Kidney epithelial cell (primary cell): ENCODE data around the gene ARHGAP20. TPM values are rescaled to one million over a fixed set of nuclear protein-coding genes. Genes with fewer than 3 reads are reported as not detected.

Experiments
- DNase-seq: peaks from one replicate; pipeline ENCODE4 v3.0.0-alpha.2; 2010; ENCODE audit warnings: low read depth
- H3K27me3 ChIP-seq: 2 replicates; pipeline ENCODE4 v1.6.0; 2011; ENCODE audit warnings: low read length; ENCODE audit not compliant: control insufficient read depth, insufficient read depth
- H3K36me3 ChIP-seq: 2 replicates; pipeline ENCODE4 v1.5.1; 2011; ENCODE audit warnings: low read length; ENCODE audit not compliant: control insufficient read depth, insufficient read depth
- H3K4me3 ChIP-seq: 2 replicates; pipeline ENCODE4 v1.5.1; 2011; ENCODE audit warnings: low read depth, mild to moderate bottlenecking, control low read depth, low read length
- CTCF ChIP-seq: IDR thresholded peaks from 2 replicates; pipeline ENCODE4 v1.5.1; 2011; ENCODE audit warnings: mild to moderate bottlenecking, moderate library complexity, low read length, control low read depth, inconsistent platforms; ENCODE audit not compliant: insufficient read depth, poor library complexity, severe bottlenecking
- total RNA-seq: library from RNA; depleted of rRNA; stranded (reverse); fragments of >200 nt; gene quantifications from 2 replicates; pipeline ENCODE4 v1.2.3, GENCODE V29; 2015

ARHGAP20 gene
- total RNA-seq, 1 donor from 2014 or later = 0.17 TPM

- no peak overlapping the region for H3K4me3 ChIP-seq
- no peak for DNase-seq
- no peak for TF ChIP-seq CTCF
- H3K36me3 ChIP-seq = no peaks in the 10 kb centered on the region
- H3K27me3 ChIP-seq = no peaks in the 10 kb centered on the region
These were observed 44.8 kb upstream of the ARHGAP20 start for GRCh38 chr11:110757066-110757465.

- no peak for TF ChIP-seq CTCF
- no peaks in the 10 kb centered on the region for H3K36me3 ChIP-seq
- no peaks in the 10 kb centered on the region for H3K27me3 ChIP-seq
- DNase-seq = no peak
- no peak overlapping the region for H3K4me3 ChIP-seq
These were observed 43.7 kb upstream of the ARHGAP20 start for GRCh38 chr11:110755941-110756340.

GRCh38 chr11:110752890-110753289 lies 40.7 kb upstream of the ARHGAP20 start:
- TF ChIP-seq CTCF = no peak
- no peaks in the 10 kb centered on the region for H3K36me3 ChIP-seq

GRCh38 chr11:110750100-110750499 lies 37.9 kb upstream of the ARHGAP20 start:
- no peak for DNase-seq
- TF ChIP-seq CTCF = no peak
- Histone ChIP-seq H3K4me3 (no peak overlapping the region), H3K36me3 (no peaks in the 10 kb centered on the region), H3K27me3 (no peaks in the 10 kb centered on the region)

More at GRCh38 chr11:110752890-110753289, 40.7 kb upstream of the ARHGAP20 start:
- no peak overlapping the region for H3K4me3 ChIP-seq
- DNase-seq = no peak
- H3K27me3 ChIP-seq = no peaks in the 10 kb centered on the region

- Histone ChIP-seq H3K4me3 (no peak overlapping the region), H3K36me3 (no peaks in the 10 kb centered on the region), H3K27me3 (no peaks in the 10 kb centered on the region)
- no peak for TF ChIP-seq CTCF
- no peak for DNase-seq
These were observed 35.3 kb upstream of the ARHGAP20 start for GRCh38 chr11:110747531-110747930.

- no peaks in the 10 kb centered on the region for H3K36me3 ChIP-seq
- TF ChIP-seq CTCF = no peak
- H3K27me3 ChIP-seq = no peaks in the 10 kb centered on the region
- no peak overlapping the region for H3K4me3 ChIP-seq
- no peak for DNase-seq
These were observed 26.4 kb upstream of the ARHGAP20 start for GRCh38 chr11:110738641-110739040.
